Ishikawa (cell line): Measurements from ENCODE around the gene CALCR.

Experiments
- CEBPB ChIP-seq: IDR thresholded peaks from 2 replicates; pipeline ENCODE4 v1.6.1; 2012
- CREB1 ChIP-seq: IDR thresholded peaks from 2 replicates; pipeline ENCODE4 v1.6.1; 2012; ENCODE audit warnings: low read depth
- EGR1 ChIP-seq: IDR thresholded peaks from 2 replicates; pipeline ENCODE4 v1.6.1; 2012
- EP300 ChIP-seq: IDR thresholded peaks from 2 replicates; pipeline ENCODE4 v1.6.1; 2012; ENCODE audit warnings: borderline replicate concordance
- FOXM1 ChIP-seq: IDR thresholded peaks from 2 replicates; pipeline ENCODE4 v1.6.1; 2012; ENCODE audit warnings: low read depth, borderline replicate concordance
- MAX ChIP-seq: IDR thresholded peaks from 2 replicates; pipeline ENCODE4 v1.6.1; 2012
- NFIC ChIP-seq: IDR thresholded peaks from 2 replicates; pipeline ENCODE4 v1.6.1; 2012
- RAD21 ChIP-seq: IDR thresholded peaks from 2 replicates; pipeline ENCODE4 v1.6.1; 2012; ENCODE audit warnings: low read depth
- REST ChIP-seq: IDR thresholded peaks from 2 replicates; pipeline ENCODE4 v1.6.1; 2012; ENCODE audit warnings: low read depth, mild to moderate bottlenecking
- TAF1 ChIP-seq: IDR thresholded peaks from 2 replicates; pipeline ENCODE4 v1.6.1; 2012; ENCODE audit warnings: low read depth, mild to moderate bottlenecking
- TCF12 ChIP-seq: IDR thresholded peaks from 2 replicates; pipeline ENCODE4 v1.6.1; 2012; ENCODE audit warnings: low read depth
- TEAD4 ChIP-seq: IDR thresholded peaks from 2 replicates; pipeline ENCODE4 v1.6.1; 2012
- USF1 ChIP-seq: IDR thresholded peaks from 2 replicates; pipeline ENCODE4 v1.6.1; 2012
- YY1 ChIP-seq: IDR thresholded peaks from 2 replicates; pipeline ENCODE4 v1.6.1; 2012; ENCODE audit warnings: low read depth
- ZBTB7A ChIP-seq: IDR thresholded peaks from 2 replicates; pipeline ENCODE4 v1.6.1; 2012; ENCODE audit warnings: low read depth

CALCR gene

GRCh38 chr7:93382362-93382761, 192.2 kb downstream of the CALCR start:
- no peak for TF ChIP-seq CREB1
- TF ChIP-seq CEBPB = no peak
- TF ChIP-seq TAF1 = no peak
- no peak for TF ChIP-seq EP300
- no peak for TF ChIP-seq FOXM1
- TF ChIP-seq TCF12 = no peak
- no peak for TF ChIP-seq EGR1
- TF ChIP-seq RAD21 = no peak
- no peak for TF ChIP-seq REST
- no peak for TF ChIP-seq MAX
- no peak for TF ChIP-seq ZBTB7A
- no peak for TF ChIP-seq TEAD4
- no peak for TF ChIP-seq NFIC

- no peak for TF ChIP-seq EP300
- TF ChIP-seq MAX = no peak
- TF ChIP-seq NFIC = no peak
These were observed 196.3 kb downstream of the CALCR start for GRCh38 chr7:93378131-93378760.

- TF ChIP-seq USF1 = no peak
- TF ChIP-seq TAF1 = no peak
- TF ChIP-seq TCF12 = no peak
- TF ChIP-seq CREB1 = no peak
- TF ChIP-seq NFIC = no peak
- no peak for TF ChIP-seq RAD21
- TF ChIP-seq EP300 = no peak
- no peak for TF ChIP-seq ZBTB7A
- no peak for TF ChIP-seq TEAD4
- TF ChIP-seq REST = no peak
- TF ChIP-seq EGR1 = no peak
- no peak for TF ChIP-seq YY1
- TF ChIP-seq MAX = no peak
- TF ChIP-seq FOXM1 = no peak
- no peak for TF ChIP-seq CEBPB
These were observed 198.9 kb downstream of the CALCR start for GRCh38 chr7:93375603-93376002.
